Ramos (cell line): ENCODE data around the gene IL23R.

ENCODE experiments used
- in situ Hi-C: fragments of 300-500 bp; cut with MboI; formaldehyde crosslinking; loops from one replicate; pipeline ENCODE4 v1.14.3; 2022; ENCODE audit warnings: low sequenced_read_pairs; ENCODE audit not compliant: unreplicated experiment

The IL23R gene

DNA sequence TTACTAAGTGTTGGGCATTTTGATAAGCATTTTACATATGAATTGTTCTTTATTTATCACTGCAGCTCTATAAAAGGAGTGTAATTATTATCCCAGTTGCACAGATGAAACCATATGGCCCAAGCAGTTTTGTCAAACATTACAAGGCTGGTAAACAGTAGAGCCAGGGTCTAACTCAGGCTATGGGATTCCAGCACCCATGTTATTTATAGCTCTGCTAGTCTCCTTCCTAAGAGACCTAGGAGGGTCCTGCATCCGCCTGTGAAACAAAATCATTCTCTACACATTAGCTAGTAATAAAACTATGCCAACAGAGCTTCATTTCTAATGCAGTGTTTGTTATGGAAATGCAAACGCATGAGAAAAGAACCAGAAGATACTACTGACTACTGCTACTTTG, 58.6 kb downstream of the IL23R start:
- in situ Hi-C loops, result loop anchor here (10.0 kb wide), 1 partner anchor 270 kb away; no protein-coding TSS in a partner anchor

DNA sequence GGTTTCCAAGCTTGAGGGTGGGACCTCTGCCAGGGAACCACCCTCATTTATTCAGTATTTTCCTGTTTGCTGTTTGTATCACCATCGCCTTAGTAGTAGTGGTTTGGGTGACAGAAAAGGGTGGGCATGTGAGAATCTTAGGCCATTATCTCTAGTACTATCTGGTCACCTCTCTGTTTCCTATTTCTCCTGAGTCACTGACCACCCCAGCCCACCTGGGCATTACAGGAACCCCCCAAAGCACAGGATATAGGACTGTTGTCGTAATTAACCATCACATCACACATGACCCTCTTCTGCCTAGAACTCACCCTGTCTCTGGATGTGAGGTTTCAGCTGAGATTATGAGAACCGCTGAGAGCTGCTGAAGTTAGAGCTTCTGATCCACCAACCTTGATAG, 60.4 kb downstream of the IL23R start:
- in situ Hi-C loops, result loop anchor here (10.0 kb wide), 1 partner anchor 268 kb away; no protein-coding TSS in a partner anchor

DNA sequence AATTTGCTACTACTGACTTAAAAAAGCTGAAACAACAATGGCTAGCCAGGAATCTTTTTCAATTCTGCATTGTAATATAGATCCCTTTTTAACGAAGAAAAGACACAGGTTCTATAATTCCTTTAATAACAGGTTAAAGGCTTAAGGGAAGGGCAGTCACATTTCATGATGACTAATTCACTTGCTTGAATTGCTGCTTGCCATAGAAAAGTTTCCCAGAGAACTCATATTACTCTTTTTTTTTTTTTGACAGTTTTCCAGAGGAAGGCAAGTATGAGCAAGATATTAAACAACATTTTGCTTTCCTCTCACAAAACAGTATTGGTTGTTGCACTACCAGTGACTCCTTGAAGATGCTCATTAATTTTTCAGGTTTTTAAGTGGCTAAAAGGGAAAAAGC, 60.9 kb downstream of the IL23R start:
- in situ Hi-C loops, result loop anchor here (10.0 kb wide), 1 partner anchor 268 kb away; no protein-coding TSS in a partner anchor

DNA sequence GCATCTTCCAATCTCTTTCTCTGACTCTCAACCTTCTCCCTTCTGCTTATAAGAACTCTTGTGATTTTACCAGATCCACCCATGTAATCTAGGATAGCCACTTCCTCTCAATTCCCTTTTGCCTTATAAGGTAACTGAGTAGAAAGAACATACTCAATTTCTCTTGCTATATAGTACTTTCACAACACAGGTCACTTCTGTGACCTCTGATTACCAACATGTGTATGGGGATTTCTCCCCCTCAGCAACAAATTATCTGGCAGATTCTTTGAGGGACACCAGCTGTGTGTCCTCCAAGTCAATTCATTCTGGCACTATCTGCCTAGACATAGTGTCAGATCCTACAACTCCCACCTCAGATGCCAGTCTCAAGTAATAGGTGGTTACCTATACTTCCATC, 62.5 kb downstream of the IL23R start:
- in situ Hi-C loops, result loop anchor here (10.0 kb wide), 1 partner anchor 266 kb away; no protein-coding TSS in a partner anchor

DNA sequence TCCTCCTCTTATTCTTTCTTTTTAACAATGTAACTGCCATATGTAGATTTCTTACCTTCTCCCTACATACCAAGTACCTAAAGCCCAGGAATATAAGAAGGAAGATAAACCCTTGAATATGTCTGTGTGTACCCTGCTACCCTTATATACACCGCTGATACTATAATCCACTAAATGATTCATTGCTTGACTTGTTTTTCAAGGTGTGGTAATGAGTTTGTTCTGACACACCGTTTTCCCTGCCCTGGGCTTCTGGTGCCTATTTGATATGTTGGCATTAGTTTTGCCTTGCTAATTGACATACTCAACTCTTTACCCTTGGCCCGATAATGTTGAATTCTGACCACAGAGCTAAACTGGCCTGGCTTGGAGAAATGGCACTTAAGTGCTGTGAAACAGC, 64.3 kb downstream of the IL23R start:
- in situ Hi-C loops, result no loop called here

GRCh38 chr1:67236277-67236676, 70.0 kb downstream of the IL23R start:
- in situ Hi-C loops, result no loop called here

DNA sequence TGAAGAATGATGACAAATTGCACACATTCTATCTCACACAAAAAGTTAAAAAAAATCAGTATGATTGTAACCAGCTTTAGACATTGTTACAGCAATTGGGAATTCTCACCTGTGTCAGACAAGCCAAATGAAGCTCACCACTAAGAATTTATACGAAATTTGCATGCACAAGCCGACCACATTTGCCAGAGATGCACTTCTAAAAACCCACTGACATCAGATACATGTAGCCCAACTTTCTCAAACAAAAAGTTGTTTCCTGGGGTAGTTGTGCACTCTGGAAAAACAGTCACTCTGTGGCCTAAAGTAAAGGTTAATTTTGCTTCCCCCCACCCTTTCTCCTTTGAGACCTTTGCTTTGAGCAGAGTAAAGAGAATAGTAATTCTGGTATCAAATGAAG, 73.5 kb downstream of the IL23R start:
- in situ Hi-C loops, result no loop called here

DNA sequence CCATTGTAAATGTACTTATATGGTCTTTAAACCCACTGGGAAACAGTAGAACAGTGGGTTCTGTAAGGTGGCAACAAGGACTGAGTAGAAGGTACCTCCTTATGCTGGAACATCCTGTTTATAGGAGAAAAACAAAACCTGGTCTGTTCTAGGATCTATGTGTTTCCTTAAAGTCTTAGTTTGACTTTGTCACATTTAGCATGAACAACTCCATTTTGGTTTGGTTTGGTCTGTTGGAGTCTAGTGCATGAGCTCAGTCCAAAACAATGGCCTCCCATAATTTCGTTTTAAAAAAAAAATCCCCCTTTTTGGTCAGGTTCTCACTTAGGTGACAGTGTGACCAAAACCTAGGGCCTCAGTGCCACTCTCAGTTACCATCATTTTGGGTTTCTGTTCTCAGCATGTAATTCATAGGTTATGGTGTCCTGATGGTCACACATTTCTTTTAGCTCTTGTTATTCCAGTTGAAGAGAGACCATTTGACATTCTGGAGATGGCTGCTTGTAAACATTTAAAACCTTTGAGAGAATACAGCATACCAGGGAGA, 75.0 kb downstream of the IL23R start:
- in situ Hi-C loops, result no loop called here

DNA sequence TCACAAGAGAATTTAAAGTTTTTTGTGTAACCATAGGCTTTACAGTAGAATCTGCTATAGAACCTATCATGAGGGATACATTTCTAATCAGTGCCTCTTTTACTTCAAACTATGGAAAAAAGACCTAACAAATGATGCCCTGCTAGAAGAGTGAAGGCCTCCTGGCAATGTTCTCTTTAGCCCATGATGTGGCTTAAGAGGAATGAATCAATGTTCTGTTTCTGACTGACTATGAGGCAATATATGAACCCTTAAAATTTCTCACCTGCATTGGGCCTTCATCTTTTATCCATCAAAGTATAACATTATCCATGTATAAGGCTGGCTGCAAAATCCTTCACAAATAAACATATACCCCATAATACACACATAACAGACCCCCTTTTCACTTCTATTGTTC, 75.8 kb downstream of the IL23R start:
- in situ Hi-C loops, result no loop called here

GRCh38 chr1:67250051-67250653, 83.9 kb downstream of the IL23R start:
- in situ Hi-C loops, result no loop called here

DNA sequence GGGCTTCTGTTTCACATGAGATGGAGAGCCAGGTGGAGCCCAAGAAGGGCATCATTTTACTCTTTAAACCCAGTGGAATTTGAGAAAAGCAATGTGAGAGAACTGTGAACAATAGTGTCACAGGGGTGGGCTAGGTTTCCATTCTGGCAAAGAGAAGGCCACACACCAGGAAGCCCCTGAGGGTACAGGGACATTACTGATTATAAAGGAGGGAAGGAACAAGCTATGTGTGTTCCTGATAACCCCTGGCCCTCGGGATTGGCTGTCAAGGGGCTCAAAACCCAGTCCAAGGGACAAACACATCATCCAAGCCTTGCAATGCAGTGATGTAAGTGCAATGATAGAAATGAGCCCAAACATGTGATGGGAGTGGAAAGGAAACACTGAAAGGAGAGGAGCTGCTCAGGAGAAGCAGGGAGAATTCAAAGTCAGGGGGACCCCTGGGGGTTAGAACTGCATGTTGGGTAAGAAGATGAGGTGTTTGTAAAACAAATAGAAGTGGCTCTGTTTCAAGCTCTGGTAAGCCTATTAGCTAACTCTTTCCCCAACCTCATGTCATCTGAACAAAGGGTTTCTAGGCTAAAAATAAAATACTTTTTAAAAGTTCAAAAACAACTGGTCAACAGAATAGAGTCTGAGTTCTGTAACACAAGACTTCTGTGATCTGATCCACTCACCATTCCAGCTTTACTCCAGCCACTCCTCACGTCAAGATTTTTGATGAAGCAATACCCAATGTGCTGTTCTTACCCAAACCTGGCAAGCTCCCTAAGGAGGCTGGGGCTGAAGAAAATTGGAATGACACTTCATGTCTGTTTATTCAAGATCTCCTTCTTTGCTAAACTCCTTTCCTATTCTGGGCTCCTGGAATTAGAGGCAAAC, 90.3 kb downstream of the IL23R start:
- in situ Hi-C loops, result no loop called here

- in situ Hi-C loops, result no loop called here
Measured at GRCh38 chr1:67257173-67257535, 90.9 kb downstream of the IL23R start.

DNA sequence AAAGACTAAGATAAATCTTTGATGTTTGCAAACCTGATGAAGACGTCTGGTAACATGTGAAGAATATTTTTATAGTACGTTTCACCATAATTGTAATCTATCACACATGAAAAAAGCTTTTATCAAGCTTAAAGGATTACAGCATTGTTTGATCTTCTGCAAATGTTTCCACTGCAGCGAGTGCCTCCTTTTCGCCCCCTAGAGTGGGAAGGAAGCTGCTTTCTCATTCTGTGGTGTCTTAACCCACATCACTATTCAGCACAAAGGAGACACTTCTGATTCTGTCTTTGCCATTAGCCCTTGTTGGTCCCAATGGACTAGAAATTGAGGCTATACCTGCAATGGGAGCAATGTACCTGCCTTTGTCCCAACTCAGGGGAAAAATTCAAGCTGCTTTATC, 95.4 kb downstream of the IL23R start:
- in situ Hi-C loops, result no loop called here

DNA sequence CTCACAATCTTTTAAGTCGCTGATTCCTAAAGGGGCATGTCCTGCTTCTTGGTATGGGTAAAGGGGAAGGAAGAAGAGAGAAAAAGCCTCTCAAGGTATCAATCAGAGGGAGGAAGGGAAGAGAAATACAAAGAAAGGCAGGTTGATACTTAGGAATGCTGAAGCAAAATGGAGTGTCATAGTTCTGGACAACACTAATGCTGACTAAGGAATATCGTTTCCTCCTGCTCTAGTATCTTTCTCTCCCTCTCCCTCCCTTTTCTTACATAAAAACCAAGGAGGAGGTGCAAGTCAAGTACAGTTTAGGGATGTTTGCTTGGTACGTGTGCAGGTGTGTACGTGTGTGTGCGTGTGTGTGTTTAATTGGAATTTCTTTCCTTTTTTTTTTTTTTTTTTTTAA, 96.5 kb downstream of the IL23R start:
- in situ Hi-C loops, result no loop called here

GRCh38 chr1:67264152-67264551, 97.9 kb downstream of the IL23R start:
- in situ Hi-C loops, result no loop called here

- in situ Hi-C loops, result no loop called here
Measured at GRCh38 chr1:67264899-67265298, 98.6 kb downstream of the IL23R start.

- in situ Hi-C loops, result no loop called here
Measured at GRCh38 chr1:67269061-67269460, 102.8 kb downstream of the IL23R start.

DNA sequence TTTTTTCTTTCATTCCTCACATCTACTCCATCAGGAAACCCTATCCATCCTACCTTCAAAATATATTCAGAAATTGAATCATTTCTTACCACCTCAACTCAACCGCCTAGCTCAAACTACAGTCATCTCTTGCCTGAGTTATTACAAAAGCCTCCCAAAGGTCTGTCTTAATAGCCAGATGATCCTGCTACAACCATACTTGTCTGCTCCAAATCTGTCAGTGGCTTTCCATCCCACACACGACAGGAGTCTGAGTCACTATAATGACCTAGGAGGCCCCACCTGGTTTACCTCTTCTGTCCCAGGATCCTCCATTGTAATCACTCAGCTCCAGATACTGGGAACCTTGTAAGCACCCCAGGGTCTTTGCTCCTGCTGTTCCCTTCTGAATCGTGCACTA, 104.3 kb downstream of the IL23R start:
- in situ Hi-C loops, result no loop called here

- in situ Hi-C loops, result no loop called here
Measured at GRCh38 chr1:67273591-67273990, 107.3 kb downstream of the IL23R start.

DNA sequence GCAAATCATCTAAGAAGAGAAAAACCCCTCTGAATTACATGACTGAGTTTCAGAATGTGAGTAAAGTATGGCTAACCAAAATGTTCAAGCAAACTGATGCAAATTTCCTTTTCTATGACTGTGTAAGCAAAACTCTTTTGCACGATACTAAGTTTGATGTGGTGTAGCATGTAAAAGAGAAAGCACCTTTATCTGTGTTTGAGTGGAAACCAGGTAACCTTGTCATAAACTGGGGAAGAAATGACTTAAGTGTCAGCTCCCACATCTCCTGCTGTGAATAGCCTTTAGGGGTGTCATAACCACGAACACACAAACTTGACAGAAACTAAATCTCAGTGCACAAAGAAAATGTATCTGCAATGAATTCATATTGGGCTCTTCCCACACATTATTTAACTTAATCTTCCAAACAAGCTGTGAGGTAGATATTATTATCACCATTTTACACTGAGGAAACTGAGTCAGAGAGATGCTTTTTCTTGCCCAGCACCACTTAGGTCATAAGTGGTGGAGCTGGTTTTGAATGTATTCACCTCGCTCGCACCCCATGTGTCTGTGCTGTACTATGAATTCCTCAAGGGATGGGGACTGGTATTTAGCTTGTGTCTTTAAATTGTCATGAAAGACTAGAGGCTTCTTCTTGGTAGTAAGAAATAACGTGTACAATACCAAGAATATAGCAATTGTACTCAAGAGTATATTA, 108.5 kb downstream of the IL23R start:
- in situ Hi-C loops, result no loop called here

GRCh38 chr1:67280696-67281095, 114.4 kb downstream of the IL23R start:
- in situ Hi-C loops, result no loop called here
